ENCODE results near the gene SNUPN.

Gene SNUPN

DNA sequence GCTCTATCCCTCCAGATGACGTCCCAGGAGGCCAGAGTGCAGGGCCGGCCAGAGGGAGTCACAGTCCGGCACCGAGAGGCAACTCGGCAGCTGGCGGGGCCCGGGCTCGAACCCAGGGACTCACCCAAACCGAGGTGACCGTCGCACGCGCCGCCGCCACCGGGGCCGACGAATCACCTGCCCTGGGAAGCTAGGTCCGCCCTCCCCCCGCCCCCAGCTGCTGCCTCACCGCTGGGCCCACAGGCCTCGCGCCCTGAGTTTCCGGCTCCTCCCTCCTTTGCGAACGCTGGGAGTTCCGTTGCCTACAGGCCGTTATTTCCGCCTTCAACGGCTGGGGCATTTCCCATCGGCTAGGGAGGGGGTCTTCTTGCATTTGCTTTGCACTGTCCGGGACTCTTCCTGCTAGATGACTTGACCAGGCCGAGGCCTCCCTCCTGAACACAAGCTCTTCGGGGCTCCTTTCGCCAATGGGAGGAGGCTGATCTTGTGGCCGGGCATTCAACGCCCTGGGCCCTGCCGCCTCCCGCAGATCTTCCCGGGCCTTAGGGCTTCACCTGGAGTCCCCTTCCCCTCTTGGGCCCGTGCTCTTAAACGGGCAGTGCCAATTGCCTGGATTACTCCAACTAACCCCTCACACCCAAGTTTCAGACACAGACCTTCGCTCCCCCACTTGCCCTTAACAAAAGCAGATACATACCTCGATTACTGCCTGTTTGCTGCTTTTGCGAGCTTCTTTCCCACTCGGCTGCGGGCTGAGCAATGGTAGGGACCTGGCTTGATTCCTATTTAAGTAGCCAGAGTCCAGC lies at the start of gene SNUPN:
Gene SNUPN (minus strand): TSS at position 184 of the 806 bp plus-strand sequence. CDS start 4,674 bp downstream, outside the sequence.
- ChIA-PET CTCF (interaction anchor here (0.7 to 3.7 kb wide), 12 partner anchors 12 to 259 kb away, joined by 3 to 26 read pairs (median 3); partner anchors contain the start of genes IMP3 and MAN2C1), POLR2A (interaction anchor here (0.7 to 1.5 kb wide), 7 partner anchors 12 to 266 kb away, joined by 3 to 18 read pairs (median 4); partner anchors contain the start of genes IMP3, SIN3A and SNX33)
- no peak for DNase-seq (ENCODE audit: low read depth, low spot score)
- peak within 1 kb of the TSS; percentile 88 for H3K4me3 ChIP-seq (ENCODE audit: low read depth, low read length)
- TF ChIP-seq, protein P1, sequence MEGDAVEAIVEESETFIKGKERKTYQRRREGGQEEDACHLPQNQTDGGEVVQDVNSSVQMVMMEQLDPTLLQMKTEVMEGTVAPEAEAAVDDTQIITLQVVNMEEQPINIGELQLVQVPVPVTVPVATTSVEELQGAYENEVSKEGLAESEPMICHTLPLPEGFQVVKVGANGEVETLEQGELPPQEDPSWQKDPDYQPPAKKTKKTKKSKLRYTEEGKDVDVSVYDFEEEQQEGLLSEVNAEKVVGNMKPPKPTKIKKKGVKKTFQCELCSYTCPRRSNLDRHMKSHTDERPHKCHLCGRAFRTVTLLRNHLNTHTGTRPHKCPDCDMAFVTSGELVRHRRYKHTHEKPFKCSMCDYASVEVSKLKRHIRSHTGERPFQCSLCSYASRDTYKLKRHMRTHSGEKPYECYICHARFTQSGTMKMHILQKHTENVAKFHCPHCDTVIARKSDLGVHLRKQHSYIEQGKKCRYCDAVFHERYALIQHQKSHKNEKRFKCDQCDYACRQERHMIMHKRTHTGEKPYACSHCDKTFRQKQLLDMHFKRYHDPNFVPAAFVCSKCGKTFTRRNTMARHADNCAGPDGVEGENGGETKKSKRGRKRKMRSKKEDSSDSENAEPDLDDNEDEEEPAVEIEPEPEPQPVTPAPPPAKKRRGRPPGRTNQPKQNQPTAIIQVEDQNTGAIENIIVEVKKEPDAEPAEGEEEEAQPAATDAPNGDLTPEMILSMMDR (IDR thresholded peaks at IDR 0.05; ENCODE audit: insufficient read depth, low read length, missing control alignments) = no peak

DNA sequence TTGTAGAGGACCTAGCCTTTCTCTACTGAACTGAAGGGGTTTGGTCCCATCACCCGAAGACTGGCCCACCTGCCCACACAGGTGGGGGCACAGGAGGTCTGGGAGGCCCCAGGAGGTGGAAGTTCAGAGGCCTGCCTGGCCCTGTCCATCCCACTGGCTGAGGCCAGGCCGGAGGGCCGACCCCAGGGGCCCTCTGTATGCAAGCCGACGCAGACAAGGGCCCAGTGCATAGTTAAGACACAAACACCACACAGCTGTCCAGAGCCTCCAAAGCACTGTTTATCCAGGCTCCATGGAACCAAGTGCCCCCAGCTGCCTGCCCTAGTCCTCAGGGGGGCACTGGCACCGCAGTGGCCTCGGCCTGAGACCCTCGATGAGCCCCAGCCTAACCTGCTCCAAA lies 48.8 kb upstream of the SNUPN start:
- ChIA-PET POLR2A (no interaction called here), CTCF (interaction anchor here (1.3 to 5.6 kb wide), 6 partner anchors 10 to 306 kb away, joined by 3 to 48 read pairs (median 7); partner anchors contain the start of gene MAN2C1)
- DNase-seq (ENCODE audit: low read depth, low spot score) = no peak
- H3K4me3 ChIP-seq (ENCODE audit: low read depth, low read length) = no peak overlapping the region
- TF ChIP-seq, protein P1 (IDR thresholded peaks at IDR 0.05; ENCODE audit: insufficient read depth, low read length, missing control alignments) = no peak

DNA sequence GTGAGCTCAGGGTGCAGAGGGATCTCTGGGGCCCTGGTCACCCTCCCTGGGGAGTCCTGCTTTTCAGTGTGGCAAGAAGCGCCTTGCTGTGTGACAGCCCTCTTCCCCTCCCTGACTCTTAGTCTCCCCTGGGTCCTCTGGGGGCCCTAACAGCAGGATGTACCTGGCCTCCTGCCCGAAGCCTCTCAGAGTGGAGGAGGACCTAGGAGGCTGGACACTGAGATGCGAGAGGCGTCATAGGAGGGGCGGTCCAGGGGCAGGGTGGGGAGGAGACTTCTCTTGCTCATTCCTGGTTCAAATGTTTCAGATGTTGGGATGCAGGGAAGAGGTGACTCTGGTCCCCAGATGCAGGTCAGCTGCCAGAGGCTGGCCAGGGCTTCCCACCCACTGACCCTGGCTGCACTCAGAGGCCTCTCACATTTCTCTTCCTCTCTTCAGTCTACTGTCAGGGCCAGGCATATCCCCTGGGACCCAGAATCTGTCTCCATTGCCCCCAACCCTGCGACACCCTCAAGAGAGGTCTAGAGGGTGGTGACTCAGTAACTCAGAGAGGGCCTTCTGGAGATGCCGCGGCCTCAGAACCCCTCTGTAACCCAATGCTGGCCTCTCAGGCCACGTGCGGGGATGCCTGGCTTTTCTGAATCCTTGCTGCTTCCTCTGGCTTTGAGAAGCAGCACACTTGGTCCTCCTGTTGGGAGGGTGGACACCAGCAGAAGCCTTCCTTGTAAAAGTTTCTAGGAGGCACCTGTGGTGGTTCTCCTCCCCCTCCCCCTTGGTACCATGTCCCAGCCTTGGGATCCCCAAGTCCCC lies 48.1 kb upstream of the SNUPN start:
- DNase-seq (ENCODE audit: low read depth, low spot score) = no peak
- ChIA-PET CTCF (interaction anchor here (1.0 to 5.6 kb wide), 9 partner anchors 11 to 306 kb away, joined by 3 to 48 read pairs (median 10); partner anchors contain the start of genes IMP3, MAN2C1 and SNX33), POLR2A (interaction anchor here (0.6 to 3.0 kb wide), 8 partner anchors 12 to 220 kb away, joined by 3 to 17 read pairs (median 4); partner anchors contain the start of genes IMP3, SNUPN and SNX33)
- no peak overlapping the region for H3K4me3 ChIP-seq (ENCODE audit: low read depth, low read length)
- TF ChIP-seq, protein P1 (IDR thresholded peaks at IDR 0.05; ENCODE audit: insufficient read depth, low read length, missing control alignments) = no peak

DNA sequence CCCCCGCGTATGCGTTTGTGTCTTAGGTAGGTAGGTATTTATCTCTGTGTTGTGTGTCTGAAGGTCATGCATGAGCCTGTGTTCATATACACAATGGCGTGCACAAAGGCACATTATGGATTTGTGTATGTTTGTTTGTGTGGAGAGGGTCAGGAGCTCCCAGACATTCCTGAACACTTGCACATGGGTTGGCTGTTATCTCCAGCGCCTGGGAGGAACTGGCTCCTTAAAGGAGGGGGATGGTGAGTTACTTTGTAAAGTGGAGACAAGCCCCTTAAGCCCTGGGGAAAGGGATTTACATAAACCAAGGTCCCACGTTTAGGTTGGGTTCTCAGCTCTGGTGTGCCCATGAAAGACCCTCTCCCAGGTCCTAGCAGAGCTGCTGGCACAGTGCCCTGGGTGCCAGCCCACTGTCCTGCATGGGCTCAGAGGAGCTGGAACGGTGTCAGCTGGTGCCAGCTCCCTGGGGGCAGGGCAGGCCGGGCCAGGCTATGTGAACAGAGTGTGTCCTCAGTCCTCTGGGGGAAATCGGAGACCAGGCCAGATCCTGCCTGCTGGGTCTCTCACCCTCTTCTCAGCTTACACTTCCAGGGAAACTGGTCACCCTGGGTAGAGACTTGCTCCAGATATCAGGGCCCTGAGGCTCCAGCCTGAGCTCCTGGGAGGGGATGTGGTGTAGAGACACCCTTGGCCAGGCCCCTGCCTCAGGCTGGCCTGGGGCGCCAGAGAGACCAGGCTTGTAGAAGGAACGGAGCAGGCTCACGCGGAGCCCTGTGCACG lies 47.3 kb upstream of the SNUPN start:
- ChIA-PET CTCF (interaction anchor here (1.0 to 5.6 kb wide), 11 partner anchors 9 to 305 kb away, joined by 3 to 48 read pairs (median 4); partner anchors contain the start of genes IMP3, MAN2C1, SIN3A and SNX33), POLR2A (interaction anchor here (0.6 to 3.0 kb wide), 9 partner anchors 12 to 219 kb away, joined by 3 to 17 read pairs (median 4); partner anchors contain the start of genes IMP3, SNUPN and SNX33)
- peak; percentile 80 for DNase-seq (ENCODE audit: low read depth, low spot score)
- H3K4me3 ChIP-seq (ENCODE audit: low read depth, low read length) = no peak overlapping the region; the same call in none of the 2 replicates
- TF ChIP-seq, protein P1 (IDR thresholded peaks at IDR 0.05; ENCODE audit: insufficient read depth, low read length, missing control alignments) = no peak

DNA sequence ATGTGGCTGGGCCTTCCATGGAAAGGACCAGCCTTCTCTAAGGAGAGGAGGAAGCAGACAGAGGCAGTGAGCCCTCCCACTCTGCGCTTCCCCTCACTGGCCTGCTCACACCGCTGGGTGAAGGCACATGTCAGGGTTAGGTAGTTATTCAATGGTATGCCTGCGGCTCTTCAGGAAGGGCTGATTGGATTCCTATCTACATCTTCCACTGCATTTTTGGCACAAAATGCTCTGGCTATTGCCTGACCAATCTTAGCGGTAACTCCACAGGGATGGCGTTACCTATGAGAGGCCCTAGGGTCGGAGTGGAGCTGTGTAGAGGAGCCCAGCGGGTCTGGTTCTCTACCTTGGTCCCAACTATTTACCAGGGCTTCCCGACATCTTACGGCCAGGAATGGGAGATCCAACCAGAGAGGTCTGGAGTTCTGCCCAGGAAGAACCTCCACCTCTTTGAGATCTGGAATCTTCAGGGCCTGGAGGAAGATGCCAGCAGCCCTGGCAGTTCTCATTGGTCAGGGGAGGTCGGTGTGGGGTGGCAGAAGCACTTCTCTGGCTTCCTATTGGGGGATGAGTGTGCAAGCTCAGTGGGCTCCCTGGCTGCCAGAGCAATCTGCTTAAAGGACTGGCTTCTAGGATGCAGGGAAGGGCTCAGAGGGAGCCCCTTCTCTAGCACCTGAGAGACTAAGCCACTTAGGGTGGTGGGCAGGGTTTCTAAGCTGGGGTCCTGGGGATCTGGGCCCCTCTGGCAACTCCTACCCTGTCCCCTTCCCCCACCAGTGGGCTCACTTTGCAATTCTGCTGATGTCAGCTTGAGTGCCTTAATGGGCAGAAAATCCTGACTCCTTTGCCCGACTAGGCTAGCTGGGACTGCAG lies 46.4 kb upstream of the SNUPN start:
- TF ChIP-seq, protein P1 (IDR thresholded peaks at IDR 0.05; ENCODE audit: insufficient read depth, low read length, missing control alignments) = no peak
- no peak overlapping the region for H3K4me3 ChIP-seq (ENCODE audit: low read depth, low read length)
- POLR2A ChIA-PET = interaction anchor here (0.6 to 3.0 kb wide), 8 partner anchors 11 to 1491 kb away, joined by 3 to 17 read pairs (median 4); partner anchors contain the start of genes IMP3, SNUPN and SNX33
- DNase-seq (ENCODE audit: low read depth, low spot score) = no peak
- CTCF ChIA-PET = interaction anchor here (0.5 to 5.6 kb wide), 10 partner anchors 10 to 220 kb away, joined by 3 to 48 read pairs (median 7); partner anchors contain the start of genes IMP3, SIN3A and SNX33
